Fibroblast of mammary gland (primary cell): Measurements from ENCODE around the gene BPIFB6.

Experiments
- DNase-seq: peaks from one replicate; pipeline ENCODE4 v3.0.0-alpha.2; 2010; ENCODE audit warnings: low read depth
- H3K4me3 ChIP-seq: 2 replicates; pipeline ENCODE4 v1.5.1; 2011; ENCODE audit warnings: low read depth, mild to moderate bottlenecking, low read length, moderate library complexity; ENCODE audit not compliant: control insufficient read depth
- CTCF ChIP-seq: conservative IDR thresholded peaks from 2 replicates; pipeline ENCODE4 v1.5.1; 2011; ENCODE audit warnings: low read depth, low read length, inconsistent platforms; ENCODE audit not compliant: control insufficient read depth, insufficient read depth

Gene BPIFB6, protein sequence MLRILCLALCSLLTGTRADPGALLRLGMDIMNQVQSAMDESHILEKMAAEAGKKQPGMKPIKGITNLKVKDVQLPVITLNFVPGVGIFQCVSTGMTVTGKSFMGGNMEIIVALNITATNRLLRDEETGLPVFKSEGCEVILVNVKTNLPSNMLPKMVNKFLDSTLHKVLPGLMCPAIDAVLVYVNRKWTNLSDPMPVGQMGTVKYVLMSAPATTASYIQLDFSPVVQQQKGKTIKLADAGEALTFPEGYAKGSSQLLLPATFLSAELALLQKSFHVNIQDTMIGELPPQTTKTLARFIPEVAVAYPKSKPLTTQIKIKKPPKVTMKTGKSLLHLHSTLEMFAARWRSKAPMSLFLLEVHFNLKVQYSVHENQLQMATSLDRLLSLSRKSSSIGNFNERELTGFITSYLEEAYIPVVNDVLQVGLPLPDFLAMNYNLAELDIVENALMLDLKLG

GRCh38 chr20:33031531-33031930 is at the start of gene BPIFB6:
Gene BPIFB6 (plus strand): TSS chr20:33031648. CDS start chr20:33031648, 0 bp downstream.
- no peak for TF ChIP-seq CTCF
- no peak within 1 kb of the TSS for H3K4me3 ChIP-seq
- no peak for DNase-seq

GRCh38 chr20:32982617-32983458 is 48.6 kb upstream of the BPIFB6 start:
- no peak for TF ChIP-seq CTCF
- DNase-seq, result no peak
- H3K4me3 ChIP-seq, result no peak overlapping the region

GRCh38 chr20:32983459-32984112 is 47.9 kb upstream of the BPIFB6 start:
- DNase-seq, result no peak
- no peak overlapping the region for H3K4me3 ChIP-seq
- TF ChIP-seq CTCF, result no peak

DNA sequence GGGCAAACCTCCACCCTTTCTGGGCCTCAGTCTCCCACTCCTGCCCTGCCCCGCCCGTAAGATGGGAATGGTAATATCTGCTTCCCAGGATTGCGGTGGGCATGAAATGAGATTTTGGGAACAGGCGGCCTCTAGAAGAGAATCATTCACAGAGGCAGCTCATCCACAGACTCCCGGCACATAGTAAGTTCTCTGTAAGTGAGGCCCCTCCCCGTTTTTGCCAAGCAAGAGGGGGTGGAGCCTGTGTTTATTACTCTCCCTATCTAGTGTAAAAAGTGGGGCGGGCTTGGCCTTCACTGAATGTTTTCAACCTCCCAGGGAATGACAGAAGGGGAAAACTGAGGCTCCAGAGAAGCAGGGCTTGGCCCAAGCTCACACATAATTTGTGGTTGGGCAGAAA is 47.3 kb upstream of the BPIFB6 start:
- DNase-seq, result no peak
- no peak overlapping the region for H3K4me3 ChIP-seq
- no peak for TF ChIP-seq CTCF

GRCh38 chr20:32984631-32985354 is 46.7 kb upstream of the BPIFB6 start:
- no peak for TF ChIP-seq CTCF
- no peak for DNase-seq
- no peak overlapping the region for H3K4me3 ChIP-seq

- no peak for TF ChIP-seq CTCF
- no peak for DNase-seq
- no peak overlapping the region for H3K4me3 ChIP-seq
Measured at GRCh38 chr20:32985596-32985995, 45.9 kb upstream of the BPIFB6 start.
